ENCODE measurements around the gene ZPLD1. TPM values are rescaled to one million over a fixed set of nuclear protein-coding genes. Genes with fewer than 3 reads are reported as not detected.

The ZPLD1 gene
- total RNA-seq: not detected in 2 replicates

DNA sequence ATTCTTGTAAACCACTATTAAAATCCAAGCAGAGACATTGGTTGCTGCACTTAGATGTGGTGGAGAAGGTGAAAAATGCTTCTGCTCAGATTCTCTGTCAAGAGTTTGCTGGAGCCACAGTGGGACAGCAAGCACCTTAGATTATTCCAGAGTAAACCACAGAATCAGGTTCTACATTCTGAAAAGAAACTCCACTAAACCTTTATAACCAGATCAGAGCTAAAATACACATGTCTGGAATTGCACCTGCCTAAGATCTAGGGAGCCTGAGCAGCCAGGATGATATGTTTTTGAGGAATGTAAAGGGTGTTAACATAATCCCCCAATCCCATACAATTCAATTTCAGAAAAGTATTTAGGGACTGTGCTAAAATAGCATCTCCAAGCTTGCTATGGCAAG is at the start of gene ZPLD1:
Gene ZPLD1 (plus strand): TSS at position 301 of the 400 bp plus-strand sequence. CDS start 3,473 bp downstream, outside the sequence.
- intact Hi-C loops (cut with micrococcal nuclease): no loop called here

DNA sequence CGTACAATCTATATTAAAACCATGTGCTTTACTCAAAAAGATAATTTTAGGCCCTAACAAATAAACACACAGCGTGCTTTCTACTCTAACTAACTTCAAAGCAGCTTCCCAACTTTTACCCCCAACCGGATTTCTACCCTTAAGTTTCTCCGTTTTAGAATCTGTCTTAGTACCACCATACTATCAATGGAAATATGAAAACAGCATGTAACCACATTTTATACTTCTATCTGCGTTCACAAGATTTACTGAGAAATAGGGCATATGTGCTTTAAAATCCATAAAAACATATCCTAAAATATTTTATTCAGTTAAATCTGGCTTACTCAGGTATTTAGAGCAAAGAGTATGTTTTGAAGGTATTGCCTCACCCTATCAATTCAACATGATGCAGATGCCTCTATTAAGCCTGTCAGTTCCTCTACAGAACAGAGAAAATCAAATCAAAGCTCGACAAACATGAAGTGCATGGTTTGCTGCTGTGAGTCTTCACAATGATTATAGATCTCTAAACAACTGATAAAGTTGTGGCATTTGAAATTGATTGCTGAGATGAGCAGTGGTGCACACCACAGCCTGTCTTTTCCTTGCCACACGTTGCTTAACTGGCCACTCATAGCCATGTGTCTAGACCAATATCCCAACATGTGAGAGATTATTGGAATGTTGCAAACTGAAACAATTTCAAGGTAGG is 44.5 kb upstream of the ZPLD1 start:
- intact Hi-C loops (cut with micrococcal nuclease): no loop called here

DNA sequence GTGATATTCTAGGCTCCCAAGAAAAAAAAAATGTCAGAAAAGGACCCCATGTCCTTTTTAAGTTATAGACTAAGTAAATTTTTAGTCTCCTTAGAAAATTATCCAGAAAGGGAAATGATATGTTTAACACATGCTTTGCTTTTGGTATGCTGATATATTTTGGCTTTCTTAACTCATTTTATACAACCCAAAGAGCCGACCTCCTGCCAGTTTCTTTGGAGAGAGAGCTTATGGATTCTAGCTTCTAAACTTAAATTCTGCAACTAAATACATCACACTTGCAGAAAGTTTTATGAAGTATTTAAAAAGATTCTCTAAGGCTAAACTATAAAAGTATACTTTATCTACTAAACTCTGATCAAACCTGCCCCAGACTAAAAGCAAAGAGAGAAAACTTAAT is 43.9 kb upstream of the ZPLD1 start:
- intact Hi-C loops (cut with micrococcal nuclease): no loop called here

DNA sequence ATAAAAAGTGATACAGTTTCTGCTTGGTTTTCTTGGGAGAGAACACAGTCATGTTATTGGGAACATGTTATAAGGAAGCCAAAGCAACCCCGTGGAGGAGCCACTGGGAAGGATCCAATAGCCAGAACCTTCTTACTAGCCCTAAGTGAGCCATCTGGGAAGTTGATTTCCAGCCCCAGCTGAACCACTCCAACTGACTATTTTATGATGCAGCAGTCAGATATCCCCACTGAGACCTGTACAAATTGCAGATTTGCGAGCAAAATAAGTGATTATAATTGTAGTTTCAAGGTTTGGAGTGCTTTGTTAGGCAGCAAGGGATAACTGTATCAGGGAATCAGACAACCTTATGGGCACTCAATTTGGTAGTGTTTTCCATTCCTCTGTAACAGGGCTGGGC is 43.3 kb upstream of the ZPLD1 start:
- intact Hi-C loops (cut with micrococcal nuclease): no loop called here

DNA sequence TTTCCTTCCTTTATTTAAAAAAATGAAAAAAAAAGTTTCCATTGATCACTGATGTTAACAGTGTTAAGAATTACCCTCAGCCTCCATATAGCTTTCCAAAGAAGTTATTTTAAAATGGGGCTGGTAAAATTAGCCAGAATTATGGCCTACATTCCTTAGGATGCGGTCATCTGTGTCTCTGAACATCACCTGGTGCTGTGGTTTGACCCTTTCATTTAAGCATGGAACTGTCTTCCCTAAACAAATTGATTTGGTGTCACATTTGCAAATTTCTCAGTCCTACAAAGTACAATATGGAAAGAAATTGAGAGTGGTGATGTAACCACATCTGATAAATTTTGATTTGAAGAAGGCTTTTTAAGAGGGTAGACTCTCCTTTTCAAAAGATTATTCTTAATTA is 40.3 kb upstream of the ZPLD1 start:
- intact Hi-C loops (cut with micrococcal nuclease): no loop called here

DNA sequence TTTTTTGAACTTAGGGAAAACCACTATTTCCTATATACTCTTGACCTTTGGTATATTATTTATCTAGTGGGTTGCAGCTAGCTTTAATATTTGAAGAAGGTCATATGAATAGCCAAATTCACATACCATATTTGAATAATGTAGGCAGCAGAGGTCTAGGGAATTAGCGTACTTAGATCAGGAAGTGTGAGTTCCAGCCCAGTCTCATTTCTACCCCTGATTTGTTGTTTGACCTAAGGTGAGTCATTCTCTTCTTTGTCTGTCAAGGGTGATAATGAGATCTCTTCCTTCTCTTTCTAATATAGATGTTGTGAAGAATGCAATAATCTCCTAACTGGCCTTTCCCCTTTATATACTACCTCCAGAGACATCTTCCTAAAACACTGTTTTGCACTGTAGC is 36.6 kb upstream of the ZPLD1 start:
- intact Hi-C loops (cut with micrococcal nuclease): no loop called here

DNA sequence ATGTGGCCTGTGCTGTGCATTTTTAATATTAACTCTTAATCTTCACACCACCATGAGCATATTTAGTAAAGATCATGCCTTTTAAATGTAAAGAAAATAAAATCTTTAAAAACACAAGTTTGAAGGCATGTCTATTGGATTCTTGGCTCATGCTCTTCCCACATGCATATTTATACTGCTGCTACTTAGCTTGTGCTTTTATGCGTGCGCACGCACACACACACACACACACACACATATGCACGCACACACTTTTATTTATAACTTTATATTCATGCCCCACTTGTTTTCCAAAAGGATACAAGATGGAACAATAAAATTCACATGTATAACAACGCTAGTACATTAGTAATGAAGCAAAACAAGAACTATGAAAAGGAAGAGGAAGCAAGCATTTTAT is 36.1 kb upstream of the ZPLD1 start:
- intact Hi-C loops (cut with micrococcal nuclease): no loop called here

DNA sequence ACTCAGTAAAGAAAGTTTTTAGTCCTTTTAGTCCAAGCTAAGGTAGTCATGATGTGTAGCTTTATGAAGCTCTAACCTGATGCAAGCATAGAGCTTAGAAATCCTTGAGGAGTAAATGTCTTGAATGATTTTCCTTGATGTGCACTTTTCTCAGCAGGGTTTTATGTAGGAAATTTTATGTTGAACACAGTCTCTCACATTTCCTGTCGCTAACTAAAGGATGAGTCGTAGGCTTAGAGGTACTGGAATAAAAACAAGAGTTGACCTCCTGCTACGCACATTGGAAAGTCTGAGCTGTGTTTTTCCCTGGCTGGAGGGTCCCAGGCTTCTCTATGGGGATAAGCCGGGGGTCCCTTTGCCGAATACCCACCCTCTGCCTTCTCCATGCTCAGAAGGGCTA is 34.7 kb upstream of the ZPLD1 start:
- intact Hi-C loops (cut with micrococcal nuclease): no loop called here

DNA sequence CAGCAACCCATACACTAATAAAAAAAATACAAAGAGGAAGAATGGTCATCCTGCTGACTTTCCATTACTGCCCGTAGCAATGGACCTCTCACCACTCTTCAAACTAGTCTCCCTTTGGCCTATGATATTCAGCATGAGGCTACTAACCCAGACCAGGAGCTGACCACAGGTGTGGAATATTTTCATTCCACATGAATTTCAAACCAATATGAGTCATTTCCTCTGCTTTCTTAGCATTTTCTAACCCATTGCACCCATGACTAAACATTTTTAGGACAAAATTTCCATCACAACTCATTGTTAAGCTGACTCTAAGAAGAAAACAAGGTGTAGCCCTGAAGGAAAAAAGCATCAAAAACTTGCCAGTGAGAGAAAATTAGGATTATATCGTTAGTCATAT is 34.0 kb upstream of the ZPLD1 start:
- intact Hi-C loops (cut with micrococcal nuclease): no loop called here

DNA sequence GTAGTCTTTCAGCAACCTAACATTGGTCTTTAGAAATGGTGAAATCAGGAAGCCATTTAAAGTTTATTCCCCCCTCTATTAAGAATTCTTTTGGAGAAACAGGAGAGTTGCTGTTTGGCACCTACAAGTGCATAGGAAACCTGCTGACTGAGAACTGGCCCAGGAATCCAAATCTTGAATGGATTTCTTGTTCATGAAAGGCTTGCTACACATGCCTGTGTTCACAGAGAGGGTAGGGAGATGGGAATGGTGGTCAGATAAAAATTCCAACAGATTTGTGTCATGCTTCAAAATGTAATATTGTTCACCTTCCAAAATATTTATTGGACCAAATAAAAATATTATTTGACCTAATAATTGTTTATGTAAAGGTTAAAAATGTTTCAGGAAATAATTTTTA is 24.2 kb upstream of the ZPLD1 start:
- intact Hi-C loops (cut with micrococcal nuclease): no loop called here

DNA sequence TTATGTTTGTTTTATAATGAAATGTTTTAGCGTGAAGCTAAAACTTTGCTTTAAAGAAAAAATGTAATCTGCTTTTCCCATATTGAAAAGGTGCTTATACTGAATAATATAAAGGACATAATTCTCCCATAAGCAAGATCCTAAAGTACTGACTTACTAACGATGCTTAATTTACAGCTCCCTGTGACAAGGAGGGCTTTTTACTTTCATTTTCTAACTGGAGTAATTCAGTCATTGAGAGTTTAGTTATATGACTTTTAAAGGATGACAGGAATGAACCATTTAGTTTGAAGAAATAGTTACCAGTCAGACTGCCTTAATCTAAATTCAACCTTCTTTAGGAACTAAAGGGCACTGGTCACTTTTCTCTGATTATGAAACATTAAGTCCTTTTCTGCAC is 19.3 kb upstream of the ZPLD1 start:
- intact Hi-C loops (cut with micrococcal nuclease): no loop called here

DNA sequence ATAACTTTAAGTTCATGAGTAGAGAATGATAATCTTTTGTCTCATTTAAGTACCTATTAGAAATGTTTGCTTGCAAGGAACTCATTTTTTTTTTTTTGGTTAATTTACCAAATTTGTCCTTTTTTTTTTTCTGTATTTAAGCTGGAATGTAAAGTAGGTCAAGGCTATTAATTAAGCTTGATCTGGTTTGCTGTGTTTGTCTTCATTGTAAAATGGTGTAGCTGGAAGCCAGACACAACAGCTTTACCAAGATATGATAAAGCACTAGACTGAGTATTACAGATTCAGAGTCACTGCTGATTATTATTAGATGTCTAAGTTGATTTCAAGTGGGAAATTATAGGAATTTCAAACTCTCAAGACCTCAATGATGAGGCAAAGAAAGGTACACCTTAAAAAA is 15.0 kb upstream of the ZPLD1 start:
- intact Hi-C loops (cut with micrococcal nuclease): no loop called here

DNA sequence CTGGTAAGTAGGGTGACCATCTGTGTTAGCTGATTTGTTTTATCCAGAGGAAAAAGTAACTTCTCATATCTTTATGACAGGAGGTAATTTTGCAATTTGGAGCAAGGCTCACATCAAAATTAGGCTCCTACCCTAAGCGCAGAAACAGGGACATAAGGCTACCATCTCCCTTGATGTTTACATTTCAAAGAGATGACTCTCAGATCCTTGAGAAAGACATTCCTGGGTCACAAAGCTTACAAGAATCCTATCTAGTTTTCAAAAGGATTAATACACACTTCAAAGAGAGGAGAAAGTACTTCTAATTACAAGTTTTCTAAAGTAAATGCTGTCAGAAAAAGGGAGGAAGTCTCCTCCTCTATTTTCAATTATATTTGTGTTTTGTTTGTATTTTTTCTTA is 7.0 kb downstream of the ZPLD1 start:
- intact Hi-C loops (cut with micrococcal nuclease): no loop called here

DNA sequence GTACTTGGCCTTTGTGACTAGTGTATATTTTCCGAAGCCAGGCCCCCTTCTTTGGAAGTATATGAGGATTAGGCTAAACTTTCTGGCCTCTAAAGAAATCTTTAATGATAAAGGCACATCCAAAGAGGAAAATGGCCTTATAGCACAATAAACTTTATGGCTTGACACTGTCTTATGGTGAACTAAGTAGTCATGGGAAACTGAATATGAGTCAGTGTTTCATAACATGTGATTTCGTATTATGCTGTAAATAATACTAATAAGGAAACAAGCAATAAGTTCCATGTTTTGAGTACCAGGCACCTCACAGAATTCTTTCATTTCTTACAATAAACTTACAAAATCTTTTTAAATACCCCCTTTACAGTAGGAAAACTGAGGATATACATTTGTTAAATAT is 8.2 kb downstream of the ZPLD1 start:
- intact Hi-C loops (cut with micrococcal nuclease): no loop called here

DNA sequence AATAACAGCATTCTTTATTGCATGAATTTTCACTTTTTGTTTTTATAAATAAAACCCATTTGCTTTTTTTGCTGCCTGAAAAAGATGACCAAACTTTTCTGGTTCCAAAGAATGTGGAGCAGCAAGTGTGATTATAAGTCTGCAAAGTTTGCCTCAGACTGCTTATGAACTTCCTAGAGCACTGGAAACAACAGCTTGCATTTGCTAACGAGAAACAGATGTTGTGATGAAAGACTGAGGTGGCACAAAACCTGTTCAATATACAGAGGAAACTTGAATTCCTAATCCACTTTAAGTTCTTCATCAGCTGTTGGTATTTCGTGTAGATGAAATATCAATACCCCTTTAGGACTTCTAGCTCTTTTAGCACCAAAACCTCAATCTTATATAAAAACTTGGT is 9.3 kb downstream of the ZPLD1 start:
- intact Hi-C loops (cut with micrococcal nuclease): no loop called here

DNA sequence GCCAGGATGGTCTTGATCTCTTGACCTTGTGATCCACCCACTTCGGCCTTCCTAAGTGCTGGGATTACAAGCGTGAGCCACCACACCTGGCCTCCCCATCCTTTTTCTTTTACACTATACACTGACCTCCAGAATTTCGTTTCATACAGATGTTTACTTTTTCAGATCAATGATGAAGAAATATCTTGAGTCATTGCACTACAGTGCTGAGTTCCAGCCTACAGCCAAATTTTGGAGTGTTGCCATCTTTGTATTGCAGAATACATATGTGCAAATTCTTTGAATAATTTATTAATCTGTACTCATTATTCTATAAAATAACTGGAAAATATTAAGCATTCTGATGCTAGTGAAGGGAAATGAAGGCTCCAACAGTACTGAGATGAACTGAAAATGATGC is 12.5 kb downstream of the ZPLD1 start:
- intact Hi-C loops (cut with micrococcal nuclease): no loop called here

DNA sequence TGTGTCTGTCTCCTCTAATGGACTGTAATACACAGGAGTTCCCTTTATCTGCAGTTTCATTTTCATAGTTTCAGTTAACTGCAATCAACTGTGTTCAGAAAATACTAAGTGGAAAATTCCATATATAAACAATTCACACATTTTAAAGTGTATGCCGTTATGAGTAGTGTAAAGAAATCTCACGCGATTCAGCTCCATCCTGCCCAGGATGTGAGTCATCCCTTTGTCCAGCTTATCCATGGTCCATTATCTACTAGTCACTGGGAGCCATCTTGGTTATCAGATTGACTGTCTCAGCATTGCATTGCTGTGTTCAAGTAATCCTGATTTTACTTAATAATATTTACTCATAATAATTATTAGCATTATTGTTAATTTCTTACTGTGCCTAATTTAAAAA is 14.5 kb downstream of the ZPLD1 start:
- intact Hi-C loops (cut with micrococcal nuclease): no loop called here

DNA sequence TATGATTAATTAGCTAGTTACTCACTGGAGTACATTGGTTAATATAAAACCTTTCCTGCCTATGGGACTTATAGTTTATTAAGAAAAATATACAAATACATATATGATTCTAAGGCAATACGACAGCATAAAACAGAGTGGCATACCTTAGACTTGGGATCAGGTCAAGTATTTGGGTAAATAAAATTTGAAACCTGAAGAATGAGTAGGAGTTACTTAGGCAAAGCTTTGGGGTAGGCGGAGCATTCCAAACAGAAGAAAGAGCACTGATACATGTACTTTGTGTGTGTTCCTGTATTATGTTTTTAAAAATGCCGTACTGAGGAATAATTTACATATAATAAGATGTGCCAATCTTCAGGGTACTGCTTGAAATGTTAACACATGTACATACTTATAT is 15.1 kb downstream of the ZPLD1 start:
- intact Hi-C loops (cut with micrococcal nuclease): no loop called here

DNA sequence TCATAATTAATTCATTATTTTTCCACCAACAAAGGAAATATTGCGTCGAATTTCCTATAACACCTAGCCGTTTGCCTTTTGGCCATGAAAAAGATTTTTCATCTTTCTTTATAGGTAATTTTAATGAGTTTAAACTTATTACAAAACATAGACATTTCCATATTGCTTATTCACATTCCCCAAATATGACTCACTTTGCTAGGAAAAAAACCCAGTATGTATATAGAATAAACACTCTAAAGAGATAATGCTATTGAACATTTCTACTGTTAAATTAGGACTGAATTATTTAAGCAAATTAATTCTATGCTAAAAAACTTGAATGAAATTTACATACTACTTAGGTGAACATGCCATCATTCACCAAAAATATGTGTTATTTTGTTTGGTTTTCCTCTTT is 16.2 kb downstream of the ZPLD1 start:
- intact Hi-C loops (cut with micrococcal nuclease): no loop called here

DNA sequence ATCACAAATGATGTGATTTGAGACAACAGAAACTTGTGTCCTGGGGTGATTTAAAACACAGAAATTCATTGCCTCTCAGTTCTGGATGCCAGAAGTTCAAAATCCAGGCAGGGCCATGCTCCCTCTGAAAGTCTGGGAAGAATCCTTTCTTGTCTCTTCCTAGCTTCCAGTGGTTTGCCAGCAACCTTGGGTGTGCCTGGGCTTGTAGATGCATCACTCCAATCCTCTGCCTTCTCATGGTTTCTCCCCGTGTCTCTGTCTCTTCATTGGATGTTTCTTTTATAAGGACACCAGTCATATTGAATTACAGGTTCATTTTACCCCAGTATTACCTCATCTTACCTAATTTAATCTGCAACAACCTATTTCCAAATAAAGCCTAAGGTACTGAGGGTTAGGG is 16.7 kb downstream of the ZPLD1 start:
- intact Hi-C loops (cut with micrococcal nuclease): no loop called here

DNA sequence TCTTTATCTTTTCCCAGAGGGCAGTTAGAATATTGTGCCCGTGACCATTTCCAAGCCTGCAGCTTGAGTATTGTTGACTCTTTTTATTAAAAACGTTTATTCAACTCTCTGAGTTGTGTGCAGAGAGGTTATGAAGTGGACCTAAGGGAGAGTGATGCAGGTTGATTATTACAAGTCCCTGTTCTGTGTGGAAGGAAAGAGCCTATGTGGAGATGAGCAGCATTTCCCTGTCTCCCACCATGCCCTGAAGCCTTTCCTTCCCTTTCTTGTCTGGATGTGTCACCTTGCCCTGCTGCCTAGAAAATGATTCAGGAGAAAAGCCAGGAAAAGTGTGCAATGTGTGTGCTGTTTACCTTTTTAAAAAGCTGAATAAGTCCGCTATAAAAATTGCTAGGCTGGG is 19.4 kb downstream of the ZPLD1 start:
- intact Hi-C loops (cut with micrococcal nuclease): no loop called here

DNA sequence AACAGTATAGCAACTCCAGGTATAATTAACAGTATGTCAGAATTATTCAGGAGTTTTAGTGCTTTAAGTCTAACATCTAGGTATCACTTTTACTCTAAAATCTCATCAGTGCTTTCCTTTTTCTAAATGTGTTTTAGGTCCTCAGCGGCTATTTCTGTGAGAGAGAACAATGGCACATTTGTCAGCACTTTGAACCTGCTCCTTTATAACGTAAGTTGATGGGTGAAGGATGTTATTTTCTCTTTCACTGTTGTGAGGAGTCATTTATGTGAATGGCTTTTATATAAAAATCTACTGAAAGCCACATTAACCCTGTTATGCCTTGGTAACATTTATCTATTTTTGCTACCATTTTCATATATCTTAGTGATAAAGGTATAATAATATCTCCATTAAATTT is 22.8 kb downstream of the ZPLD1 start:
- intact Hi-C loops (cut with micrococcal nuclease): no loop called here

DNA sequence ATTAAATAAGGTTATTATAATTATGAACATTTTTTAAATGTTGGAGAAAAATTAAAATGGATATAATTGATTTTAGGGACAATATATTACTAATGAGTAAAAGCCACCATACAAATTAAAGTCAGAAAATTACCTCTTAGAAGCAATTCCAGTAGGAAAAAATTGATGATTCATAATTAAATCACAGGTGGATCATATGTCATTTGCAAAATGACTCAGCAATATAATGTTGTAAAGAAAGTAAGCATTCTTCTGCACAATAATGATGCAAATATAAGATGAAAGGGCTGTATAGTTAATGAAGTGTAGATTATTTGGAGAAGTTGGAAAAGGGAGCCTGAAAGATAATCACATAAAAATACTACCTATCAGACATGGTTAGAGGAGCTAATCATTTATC is 25.8 kb downstream of the ZPLD1 start:
- intact Hi-C loops (cut with micrococcal nuclease): no loop called here

DNA sequence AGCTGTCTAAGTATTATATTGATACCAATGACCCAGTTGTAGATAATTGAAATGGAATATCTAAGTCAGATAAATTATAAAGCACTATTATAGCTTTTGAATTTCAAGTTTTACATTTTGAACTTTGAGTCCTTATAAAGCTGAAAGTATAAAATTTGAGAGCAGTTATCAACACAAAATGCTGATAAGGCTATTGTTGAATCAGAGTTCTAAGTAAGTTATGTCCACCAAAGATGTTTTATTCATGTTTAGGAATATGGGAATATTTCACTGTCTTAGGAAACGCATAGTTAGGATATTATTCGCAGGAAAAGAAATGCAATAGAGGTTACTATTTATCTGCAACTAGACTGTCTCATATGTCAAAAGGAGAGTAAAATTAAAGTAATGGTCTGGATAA is 29.4 kb downstream of the ZPLD1 start:
- intact Hi-C loops (cut with micrococcal nuclease): no loop called here
